ENCODE results near the gene TFDP1.

Gene TFDP1

GRCh38 chr13:113597391-113598080, 13.0 kb downstream of the TFDP1 start:
- no peak for DNase-seq (ENCODE audit: low read depth)
- TF ChIP-seq CTCF (IDR thresholded peaks at IDR 0.05; ENCODE audit: control insufficient read depth, extremely low read depth, insufficient read depth): no peak
- H3K4me3 ChIP-seq (ENCODE audit: low read depth, low read length): no peak overlapping the region

GRCh38 chr13:113598081-113598410, 13.5 kb downstream of the TFDP1 start:
- no peak for TF ChIP-seq CTCF (IDR thresholded peaks at IDR 0.05; ENCODE audit: control insufficient read depth, extremely low read depth, insufficient read depth)
- no peak for DNase-seq (ENCODE audit: low read depth)
- no peak overlapping the region for H3K4me3 ChIP-seq (ENCODE audit: low read depth, low read length)

GRCh38 chr13:113598481-113598880, 13.9 kb downstream of the TFDP1 start:
- DNase-seq (ENCODE audit: low read depth): no peak
- TF ChIP-seq CTCF (IDR thresholded peaks at IDR 0.05; ENCODE audit: control insufficient read depth, extremely low read depth, insufficient read depth): no peak
- no peak overlapping the region for H3K4me3 ChIP-seq (ENCODE audit: low read depth, low read length)

GRCh38 chr13:113599391-113599790, 14.8 kb downstream of the TFDP1 start:
- DNase-seq (ENCODE audit: low read depth): no peak
- TF ChIP-seq CTCF (IDR thresholded peaks at IDR 0.05; ENCODE audit: control insufficient read depth, extremely low read depth, insufficient read depth): no peak
- H3K4me3 ChIP-seq (ENCODE audit: low read depth, low read length): no peak overlapping the region

GRCh38 chr13:113601166-113602070, 16.9 kb downstream of the TFDP1 start:
- DNase-seq (ENCODE audit: low read depth): no peak
- no peak for TF ChIP-seq CTCF (IDR thresholded peaks at IDR 0.05; ENCODE audit: control insufficient read depth, extremely low read depth, insufficient read depth)
- no peak overlapping the region for H3K4me3 ChIP-seq (ENCODE audit: low read depth, low read length)

GRCh38 chr13:113602291-113602988, 17.9 kb downstream of the TFDP1 start:
- no peak overlapping the region for H3K4me3 ChIP-seq (ENCODE audit: low read depth, low read length)
- no peak for DNase-seq (ENCODE audit: low read depth)
- no peak for TF ChIP-seq CTCF (IDR thresholded peaks at IDR 0.05; ENCODE audit: control insufficient read depth, extremely low read depth, insufficient read depth)

Data from LNCaP clone FGC (cell line).